ENCODE measurements around the gene TKT. TPM values are rescaled to one million over a fixed set of nuclear protein-coding genes. Genes with fewer than 3 reads are reported as not detected.
"Not testable (repeated sequence)": the region's sequence is repeated elsewhere in the genome, so short reads cannot be mapped to it uniquely, and the experiment has no call there.

TKT gene
- total RNA-seq, 2 experiments from 2014 or later = 315 to 323 TPM

GRCh38 chr3:53274938-53275605 lies 19.2 kb upstream of the TKT start:
- Mint-ChIP-seq H3K9me3 (ENCODE audit: insufficient read depth) (no peaks in the 10 kb centered on the region), H3K4me1 (ENCODE audit: low read depth) (peaks cover 24% of the 10 kb centered on the region), H3K4me3 (peak overlapping the region; percentile 22), H3K27ac (peak overlapping the region; percentile 84), H3K36me3 (ENCODE audit: low read depth) (no peaks in the 10 kb centered on the region), H3K27me3 (ENCODE audit: low read depth) (no peaks in the 10 kb centered on the region)
- POLR2A ChIA-PET = interaction anchor here (0.6 to 2.1 kb wide), 7 partner anchors 14 to 72 kb away, joined by 3 to 6 read pairs (median 4); partner anchors contain the start of genes DCP1A and TKT
- CTCF ChIA-PET = interaction anchor here (0.9 to 2.7 kb wide), 8 partner anchors 11 to 435 kb away, joined by 3 to 14 read pairs (median 4); no protein-coding TSS in a partner anchor
- DNase-seq = peak; percentile 72
- peak; percentile 77 for ATAC-seq

GRCh38 chr3:53273146-53273670 lies 17.4 kb upstream of the TKT start:
- Mint-ChIP-seq H3K27ac (no peak overlapping the region), H3K9me3 (ENCODE audit: insufficient read depth) (no peaks in the 10 kb centered on the region), H3K27me3 (ENCODE audit: low read depth) (no peaks in the 10 kb centered on the region), H3K4me1 (ENCODE audit: low read depth) (peaks cover 29% of the 10 kb centered on the region), H3K36me3 (ENCODE audit: low read depth) (no peaks in the 10 kb centered on the region), H3K4me3 (no peak overlapping the region)
- ChIA-PET POLR2A (interaction anchor here (0.8 to 1.6 kb wide), 2 partner anchors 12 to 199 kb away, joined by 3 to 6 read pairs; no protein-coding TSS in a partner anchor), CTCF (interaction anchor here (1.0 kb wide), 1 partner anchor 159 kb away, joined by 3 read pairs; no protein-coding TSS in a partner anchor)
- DNase-seq (no peak), ATAC-seq (no peak)

GRCh38 chr3:53269888-53270880 lies 14.4 kb upstream of the TKT start:
- Mint-ChIP-seq H3K27me3 (ENCODE audit: low read depth) (no peaks in the 10 kb centered on the region), H3K4me3 (no peak overlapping the region), H3K27ac (peak overlapping the region; percentile 62), H3K9me3 (ENCODE audit: insufficient read depth) (no peaks in the 10 kb centered on the region), H3K4me1 (ENCODE audit: low read depth) (peaks cover 24% of the 10 kb centered on the region), H3K36me3 (ENCODE audit: low read depth) (no peaks in the 10 kb centered on the region)
- ChIA-PET POLR2A (interaction anchor here (1.4 kb wide), 1 partner anchor 18 kb away, joined by 3 read pairs; no protein-coding TSS in a partner anchor), CTCF (no interaction called here)
- ATAC-seq = peak; percentile 50
- no peak for DNase-seq

- H3K36me3 Mint-ChIP-seq (ENCODE audit: low read depth); CTCF ChIA-PET; H3K27me3 Mint-ChIP-seq (ENCODE audit: low read depth); ATAC-seq; H3K27ac Mint-ChIP-seq; H3K4me3 Mint-ChIP-seq; H3K9me3 Mint-ChIP-seq (ENCODE audit: insufficient read depth); POLR2A ChIA-PET; DNase-seq: not testable (repeated sequence)
- peaks cover 15% of the 10 kb centered on the region for H3K4me1 Mint-ChIP-seq (ENCODE audit: low read depth)
Observed at GRCh38 chr3:53269193-53269592, 13.4 kb upstream of the TKT start.

GRCh38 chr3:53267766-53268165 lies 11.9 kb upstream of the TKT start:
- POLR2A ChIA-PET = no interaction called here
- Mint-ChIP-seq H3K36me3 (ENCODE audit: low read depth) (no peaks in the 10 kb centered on the region), H3K4me3 (no peak overlapping the region), H3K27ac (no peak overlapping the region), H3K27me3 (ENCODE audit: low read depth) (peaks cover 3% of the 10 kb centered on the region), H3K9me3 (ENCODE audit: insufficient read depth) (no peaks in the 10 kb centered on the region), H3K4me1 (ENCODE audit: low read depth) (peaks cover 10% of the 10 kb centered on the region)
- ATAC-seq (no peak), DNase-seq (no peak)
- CTCF ChIA-PET = no interaction called here

- H3K9me3 Mint-ChIP-seq (ENCODE audit: insufficient read depth) = no peaks in the 10 kb centered on the region
- CTCF ChIA-PET = no interaction called here
- POLR2A ChIA-PET = interaction anchor here (0.6 kb wide), 2 partner anchors 12 to 23 kb away, joined by 3 to 4 read pairs; no protein-coding TSS in a partner anchor
- H3K4me3 Mint-ChIP-seq = no peak overlapping the region
- H3K4me1 Mint-ChIP-seq (ENCODE audit: low read depth) = peaks cover 11% of the 10 kb centered on the region
- peaks cover 3% of the 10 kb centered on the region for H3K27me3 Mint-ChIP-seq (ENCODE audit: low read depth)
- H3K27ac Mint-ChIP-seq = no peak overlapping the region
- ATAC-seq (no peak), DNase-seq (no peak)
- no peaks in the 10 kb centered on the region for H3K36me3 Mint-ChIP-seq (ENCODE audit: low read depth)
Observed at GRCh38 chr3:53264718-53265117, 8.9 kb upstream of the TKT start.

- no peaks in the 10 kb centered on the region for H3K9me3 Mint-ChIP-seq (ENCODE audit: insufficient read depth)
- DNase-seq (no peak), ATAC-seq (no peak)
- H3K4me3 Mint-ChIP-seq = no peak overlapping the region
- no peak overlapping the region for H3K27ac Mint-ChIP-seq
- peaks cover 3% of the 10 kb centered on the region for H3K27me3 Mint-ChIP-seq (ENCODE audit: low read depth)
- POLR2A ChIA-PET = no interaction called here
- no peaks in the 10 kb centered on the region for H3K36me3 Mint-ChIP-seq (ENCODE audit: low read depth)
- CTCF ChIA-PET = no interaction called here
- H3K4me1 Mint-ChIP-seq (ENCODE audit: low read depth) = peaks cover 9% of the 10 kb centered on the region
Observed at GRCh38 chr3:53263907-53264306, 8.1 kb upstream of the TKT start.

GRCh38 chr3:53261712-53262111 lies 5.9 kb upstream of the TKT start:
- H3K27ac Mint-ChIP-seq = no peak overlapping the region

GRCh38 chr3:53260286-53260785 lies 4.5 kb upstream of the TKT start:
- H3K4me3 Mint-ChIP-seq = no peak overlapping the region
- CTCF ChIA-PET = no interaction called here
- no peak for ATAC-seq

More at GRCh38 chr3:53261712-53262111, 5.9 kb upstream of the TKT start:
- Mint-ChIP-seq H3K9me3 (ENCODE audit: insufficient read depth) (no peaks in the 10 kb centered on the region), H3K4me1 (ENCODE audit: low read depth) (peaks cover 9% of the 10 kb centered on the region), H3K4me3 (no peak overlapping the region), H3K36me3 (ENCODE audit: low read depth) (no peaks in the 10 kb centered on the region), H3K27me3 (ENCODE audit: low read depth) (peaks cover 9% of the 10 kb centered on the region)
- DNase-seq (no peak), ATAC-seq (no peak)
- POLR2A ChIA-PET = interaction anchor here (0.8 to 1.5 kb wide), 2 partner anchors 9 to 13 kb away, joined by 3 to 6 read pairs; no protein-coding TSS in a partner anchor
- CTCF ChIA-PET = no interaction called here

GRCh38 chr3:53259427-53260259 lies 3.8 kb upstream of the TKT start:
- H3K9me3 Mint-ChIP-seq (ENCODE audit: insufficient read depth) = no peaks in the 10 kb centered on the region
- DNase-seq (no peak), ATAC-seq (no peak)
- POLR2A ChIA-PET = interaction anchor here (1.3 kb wide), 1 partner anchor 15 kb away, joined by 4 read pairs; no protein-coding TSS in a partner anchor
- CTCF ChIA-PET = interaction anchor here (0.6 to 1.5 kb wide), 3 partner anchors 145 to 379 kb away, joined by 3 to 5 read pairs (median 3); no protein-coding TSS in a partner anchor
- H3K4me3 Mint-ChIP-seq = no peak overlapping the region
- H3K27ac Mint-ChIP-seq = no peak overlapping the region
- no peaks in the 10 kb centered on the region for H3K36me3 Mint-ChIP-seq (ENCODE audit: low read depth)
- H3K4me1 Mint-ChIP-seq (ENCODE audit: low read depth) = peaks cover 12% of the 10 kb centered on the region
- H3K27me3 Mint-ChIP-seq (ENCODE audit: low read depth) = peaks cover 6% of the 10 kb centered on the region

More at GRCh38 chr3:53260286-53260785, 4.5 kb upstream of the TKT start:
- Mint-ChIP-seq H3K27ac (no peak overlapping the region), H3K4me1 (ENCODE audit: low read depth) (peaks cover 12% of the 10 kb centered on the region), H3K36me3 (ENCODE audit: low read depth) (no peaks in the 10 kb centered on the region), H3K9me3 (ENCODE audit: insufficient read depth) (no peaks in the 10 kb centered on the region), H3K27me3 (ENCODE audit: low read depth) (peaks cover 9% of the 10 kb centered on the region)
- POLR2A ChIA-PET = no interaction called here
- DNase-seq = no peak
